ENCODE results near the gene DCDC2C. TPM values are rescaled to one million over a fixed set of nuclear protein-coding genes. Genes with fewer than 3 reads are reported as not detected.

DCDC2C gene
- total RNA-seq, 1 donor from 2014 or later = not detected

DNA sequence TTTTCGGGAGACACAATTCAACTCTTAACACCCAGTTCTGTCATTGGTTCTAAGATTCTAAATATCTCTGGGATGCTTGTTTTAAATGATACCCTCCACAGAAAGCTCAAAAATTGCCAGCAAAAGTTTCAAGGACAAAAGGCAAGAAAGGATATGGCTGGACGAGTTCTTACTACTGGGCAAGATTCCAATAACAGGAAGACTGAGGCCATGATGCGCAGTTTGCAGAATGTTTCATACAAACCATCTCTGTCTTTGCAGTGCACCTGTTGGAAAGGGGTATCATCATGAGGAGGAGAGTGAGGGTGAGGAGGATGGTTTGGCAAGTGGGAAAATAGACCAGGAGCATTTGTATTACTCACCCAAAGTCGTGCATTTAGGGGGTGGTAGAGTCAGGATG lies 172.8 kb downstream of the DCDC2C start:
- H3K27me3 Mint-ChIP-seq = no peaks in the 10 kb centered on the region
- no peaks in the 10 kb centered on the region for H3K36me3 Mint-ChIP-seq (ENCODE audit: low read depth)
- intact Hi-C loops (cut with micrococcal nuclease) = no loop called here
- no peak overlapping the region for H3K4me3 Mint-ChIP-seq
- H3K27ac Mint-ChIP-seq = no peak overlapping the region
- no peaks in the 10 kb centered on the region for H3K4me1 Mint-ChIP-seq
- ATAC-seq (ENCODE audit: low read depth) (no peak), DNase-seq (no peak)
- ChIA-PET POLR2A (no interaction called here), CTCF (no interaction called here)
- no peak for TF ChIP-seq CTCF (IDR thresholded peaks at IDR 0.05)
- H3K9me3 Mint-ChIP-seq = no peaks in the 10 kb centered on the region

- H3K4me3 Mint-ChIP-seq = no peak overlapping the region
- POLR2A ChIA-PET = no interaction called here
- intact Hi-C loops (cut with micrococcal nuclease) = no loop called here
- no peaks in the 10 kb centered on the region for H3K9me3 Mint-ChIP-seq
- H3K27ac Mint-ChIP-seq = no peak overlapping the region
- no peak for TF ChIP-seq CTCF (IDR thresholded peaks at IDR 0.05)
- DNase-seq (no peak), ATAC-seq (ENCODE audit: low read depth) (no peak)
- no peaks in the 10 kb centered on the region for H3K36me3 Mint-ChIP-seq (ENCODE audit: low read depth)
- H3K27me3 Mint-ChIP-seq = no peaks in the 10 kb centered on the region
- CTCF ChIA-PET = no interaction called here
- no peaks in the 10 kb centered on the region for H3K4me1 Mint-ChIP-seq
These were observed 173.3 kb downstream of the DCDC2C start for GRCh38 chr2:3876685-3877084.

DNA sequence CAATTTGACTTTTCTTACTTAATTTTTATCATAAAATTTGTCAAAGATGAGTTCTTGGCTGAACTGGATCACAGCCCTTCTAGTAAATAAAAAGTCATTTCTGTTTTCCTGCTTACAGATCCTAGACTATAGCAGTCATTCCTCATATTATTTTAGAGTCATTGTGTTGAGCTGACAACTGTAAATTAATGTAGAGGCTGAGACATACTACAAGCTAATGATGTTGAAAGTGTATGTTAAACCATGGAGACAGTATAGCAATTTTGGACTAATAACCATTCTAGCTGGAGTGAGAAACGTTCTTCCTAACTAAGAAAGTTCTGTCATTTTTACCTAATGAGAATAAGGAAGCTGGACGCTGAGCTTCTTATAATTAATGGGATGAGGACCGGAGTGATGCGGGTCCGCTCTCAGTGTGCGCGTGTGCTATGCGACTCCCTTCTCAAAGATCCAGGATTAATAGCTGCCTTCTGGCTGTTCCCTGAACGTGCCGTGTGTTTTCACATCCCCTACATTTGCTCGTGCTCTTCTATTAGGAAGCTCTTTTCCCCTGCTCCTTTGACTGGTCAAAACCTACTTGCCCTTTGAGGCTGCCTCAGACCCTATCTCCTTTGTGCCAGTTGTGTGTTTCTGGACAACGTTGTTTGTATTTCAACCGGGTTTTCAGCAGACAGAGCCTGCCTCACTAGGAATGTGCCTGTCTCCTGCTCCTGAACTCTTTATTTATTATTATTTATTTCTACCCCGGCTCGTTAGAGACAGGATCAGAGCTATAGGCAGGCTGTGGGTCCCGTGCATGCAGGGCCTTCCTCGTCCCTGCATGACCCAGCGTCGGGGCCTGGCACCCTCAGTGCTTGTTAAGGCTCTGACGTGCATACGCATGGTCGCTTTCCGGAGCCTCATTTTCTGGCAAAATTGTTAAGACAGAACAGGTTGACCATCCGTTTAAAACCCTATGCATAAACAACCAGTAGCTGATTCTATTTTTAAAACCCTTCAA lies 182.6 kb downstream of the DCDC2C start:
- H3K36me3 Mint-ChIP-seq (ENCODE audit: low read depth) = no peaks in the 10 kb centered on the region
- TF ChIP-seq CTCF (IDR thresholded peaks at IDR 0.05) = no peak
- H3K27me3 Mint-ChIP-seq = no peaks in the 10 kb centered on the region
- no peaks in the 10 kb centered on the region for H3K4me1 Mint-ChIP-seq
- no peak overlapping the region for H3K27ac Mint-ChIP-seq
- H3K9me3 Mint-ChIP-seq = peaks cover 6% of the 10 kb centered on the region
- DNase-seq (no peak), ATAC-seq (ENCODE audit: low read depth) (no peak)
- no peak overlapping the region for H3K4me3 Mint-ChIP-seq
- ChIA-PET CTCF (no interaction called here), POLR2A (no interaction called here)
- intact Hi-C loops (cut with micrococcal nuclease) = no loop called here

- no peak overlapping the region for H3K27ac Mint-ChIP-seq
- DNase-seq (no peak), ATAC-seq (ENCODE audit: low read depth) (no peak)
- peaks cover 2% of the 10 kb centered on the region for H3K27me3 Mint-ChIP-seq
- no peaks in the 10 kb centered on the region for H3K4me1 Mint-ChIP-seq
- H3K4me3 Mint-ChIP-seq = no peak overlapping the region
- H3K36me3 Mint-ChIP-seq (ENCODE audit: low read depth) = no peaks in the 10 kb centered on the region
- ChIA-PET POLR2A (no interaction called here), CTCF (no interaction called here)
- no peak for TF ChIP-seq CTCF (IDR thresholded peaks at IDR 0.05)
- intact Hi-C loops (cut with micrococcal nuclease) = no loop called here
- peaks cover 5% of the 10 kb centered on the region for H3K9me3 Mint-ChIP-seq
These were observed 191.6 kb downstream of the DCDC2C start for GRCh38 chr2:3895021-3895420.

Other genes with a start within 250 kb of the DCDC2C start
- 19.2 and 20.5 TPM in 2 replicates for gene ADI1, start 184.0 kb upstream of the DCDC2C start, total RNA-seq
- gene RNASEH1, start 145.2 kb upstream of the DCDC2C start, total RNA-seq = 27.4 and 28.5 TPM in 2 replicates
- gene RPS7, start 128.3 kb upstream of the DCDC2C start, total RNA-seq = 2,155 and 2,436 TPM in 2 replicates
- not detected in 2 replicates for gene COLEC11, start 108.5 kb upstream of the DCDC2C start, total RNA-seq
- not detected in 2 replicates for gene ALLC, start 45.4 kb upstream of the DCDC2C start, total RNA-seq

Data from activated B cell treated with CpG ODN at 0.5 μM for 24 hours (primary cell).